ENCODE results near the gene NXPH1. TPM values are rescaled to one million over a fixed set of nuclear protein-coding genes. Genes with fewer than 3 reads are reported as not detected.

The NXPH1 gene
- total RNA-seq, 1 experiment from 2014 or later: not detected

Other genes starting within 250 kb of the NXPH1 start
- not detected in 2 replicates for gene ICA1, start 171.4 kb upstream of the NXPH1 start, total RNA-seq (2014; rRNA removed; shearing (Covaris generic))